Frontal cortex (tissue), 4 donors: ENCODE measurements around the gene DHRS4L2. TPM values are rescaled to one million over a fixed set of nuclear protein-coding genes. Genes with fewer than 3 reads are reported as not detected.
"Not testable (repeated sequence)": the region's sequence is repeated elsewhere in the genome, so short reads cannot be mapped to it uniquely, and the experiment has no call there.

Source experiments
- DNase-seq, 2 donors: peaks; one replicate each; pipeline ENCODE4 v3.0.0; 2012; ENCODE audit warnings: low spot score in 2 of 2
- FAIRE-seq: peaks from 2 replicates; lab custom pipeline; 2012; peaks lifted over from hg19 to GRCh38; lab: Jason Lieb, UNC
- total RNA-seq: library from RNA; depleted of rRNA; stranded (reverse); fragments of >200 nt; gene quantifications from one replicate; pipeline ENCODE4 v1.2.3, GENCODE V29; 2014
- donor health status: control.
- donor health status: control.
- donor health status: control.

The DHRS4L2 gene
- total RNA-seq, 1 donor from 2014 or later = 3.3 TPM

DNA sequence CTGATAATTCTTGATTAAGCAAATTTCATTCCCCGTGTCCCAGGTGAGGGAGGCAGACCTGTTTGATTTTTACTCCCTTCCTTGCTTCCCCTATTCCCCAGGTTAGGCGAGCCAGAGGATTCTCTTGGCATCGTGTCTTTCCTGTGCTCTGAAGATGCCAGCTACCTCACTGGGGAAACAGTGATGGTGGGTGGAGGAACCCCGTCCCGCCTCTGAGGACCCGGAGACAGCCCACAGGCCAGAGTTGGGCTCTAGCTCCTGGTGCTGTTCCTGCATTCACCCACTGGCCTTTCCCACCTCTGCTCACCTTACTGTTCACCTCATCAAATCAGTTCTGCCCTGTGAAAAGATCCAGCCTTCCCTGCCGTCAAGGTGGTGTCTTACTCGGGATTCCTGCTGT, 62.0 kb downstream of the DHRS4L2 start:
- DNase-seq, FAIRE-seq: not testable (repeated sequence)

DNA sequence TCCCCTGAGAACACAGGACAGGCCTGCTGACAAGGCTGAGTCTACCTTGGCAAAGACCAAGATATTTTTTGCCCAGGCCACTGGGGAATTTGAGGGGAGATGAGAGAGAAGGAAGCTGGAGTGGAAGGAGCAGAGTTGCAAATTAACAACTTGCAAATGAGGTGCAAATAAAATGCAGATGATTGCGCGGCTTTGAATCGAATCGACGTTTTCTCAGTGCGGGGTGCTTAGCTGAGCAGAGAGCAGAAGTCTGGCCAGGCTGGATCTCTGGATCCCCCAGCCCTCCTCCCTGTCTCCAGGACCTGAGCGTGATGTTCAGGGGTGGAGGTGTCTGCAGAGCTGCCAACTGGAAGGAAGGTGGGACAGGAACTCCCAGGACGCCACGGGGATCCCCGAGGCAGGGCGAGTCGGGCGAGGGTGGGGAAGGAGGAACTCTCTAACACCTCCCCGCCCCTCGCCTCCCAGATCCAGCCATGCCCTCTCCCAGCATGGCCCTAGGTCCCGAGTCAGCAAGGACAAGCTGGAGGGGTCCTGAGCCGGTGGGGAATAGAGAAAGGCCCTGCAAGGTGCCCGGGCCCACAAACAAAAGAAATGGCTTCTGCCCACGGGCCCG, 62.6 kb downstream of the DHRS4L2 start:
- peak in 1 of 2 donors; percentile 29 for DNase-seq
- no peak for FAIRE-seq

DNA sequence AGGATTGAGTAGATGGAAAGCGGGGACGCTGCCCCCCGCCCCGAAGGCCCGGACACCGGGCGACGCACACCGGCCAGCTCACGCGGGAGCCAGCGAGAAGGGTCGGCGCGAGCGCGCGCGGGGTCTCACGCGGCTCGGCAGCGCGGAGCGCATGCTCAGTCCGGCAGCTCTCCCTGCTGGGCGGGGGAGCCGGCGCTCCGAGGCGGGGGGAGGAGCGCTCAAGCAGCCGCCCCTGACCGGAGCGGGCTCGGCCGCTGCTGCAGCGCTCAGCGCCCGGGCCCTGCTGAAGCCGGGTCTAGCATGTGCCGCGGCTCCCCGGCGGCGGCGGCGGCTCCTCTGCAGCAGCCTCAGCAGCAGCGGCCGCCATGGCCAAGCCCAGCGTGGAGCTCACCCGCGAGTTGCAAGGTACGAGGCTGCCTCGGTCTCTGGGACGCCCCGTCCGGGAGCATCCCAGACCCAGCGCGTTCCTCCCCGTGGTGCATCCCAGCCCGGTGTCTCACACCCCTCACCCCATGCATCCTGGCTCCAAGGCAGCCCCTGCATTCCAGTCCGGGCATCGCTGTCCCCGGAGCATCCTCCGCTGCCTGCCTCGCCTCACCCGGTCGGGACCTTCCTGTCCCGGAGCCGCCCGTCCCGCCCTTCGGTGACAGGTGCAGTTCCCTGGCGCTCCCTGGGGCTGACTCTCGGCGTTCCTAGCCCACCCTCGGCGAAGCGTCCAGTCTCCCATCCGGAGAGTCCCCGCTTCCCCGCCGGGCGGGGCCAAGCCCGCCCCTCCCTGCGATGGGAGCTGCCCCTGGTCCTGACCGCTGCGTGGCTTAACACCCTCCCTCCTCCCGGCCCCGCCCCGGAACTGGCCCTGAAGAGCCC, 63.3 kb downstream of the DHRS4L2 start, which contains the start of gene CARMIL3:
TSS of gene CARMIL3 (plus strand) at position 221 of the 867 bp plus-strand sequence. CDS start at position 366, 145 bp downstream.
- DNase-seq (peak; percentile 90 to 93), FAIRE-seq (no peak)

DNA sequence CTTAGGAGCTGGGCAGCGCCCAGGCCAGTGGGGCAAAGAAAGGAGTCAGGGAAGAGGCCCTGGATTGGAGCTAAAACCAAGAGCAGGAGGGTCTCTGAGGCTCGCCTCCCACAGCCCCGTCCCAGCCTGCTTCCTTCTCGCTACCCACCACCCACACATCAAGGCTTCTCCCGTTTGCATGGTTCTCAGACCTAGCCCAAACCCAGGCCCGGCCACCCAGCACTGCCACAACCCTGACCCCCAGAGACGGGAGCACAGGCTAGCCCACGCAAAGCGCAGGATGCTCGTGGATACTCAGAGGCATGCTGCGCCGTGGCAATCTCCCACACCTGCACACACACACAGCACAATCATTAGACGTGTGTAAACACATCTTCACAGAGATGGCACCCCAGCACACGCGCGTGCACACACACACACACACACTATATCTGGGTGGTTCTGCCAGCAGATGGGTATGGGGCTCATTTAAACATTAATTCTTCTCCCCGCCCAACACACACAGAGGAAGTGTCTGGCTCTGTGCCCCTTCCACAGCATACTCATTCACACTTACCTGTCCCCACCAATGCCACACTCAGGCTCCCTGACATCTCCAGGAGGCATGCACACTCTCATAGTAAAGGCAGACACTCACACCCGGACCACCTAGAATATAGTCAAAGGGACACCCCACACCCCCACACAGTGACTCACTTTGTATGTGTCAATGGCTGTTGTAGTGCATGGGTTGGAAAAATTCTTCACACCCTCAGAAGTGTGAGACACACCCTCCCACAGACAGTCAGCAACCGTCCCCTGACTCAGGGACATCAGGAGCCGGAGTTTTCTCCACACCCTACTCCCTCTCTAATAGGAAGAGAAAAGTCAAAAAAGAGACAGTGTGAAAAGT, 64.2 kb downstream of the DHRS4L2 start:
- FAIRE-seq (no peak), DNase-seq (peak in 1 of 2 donors; percentile 33)

DNA sequence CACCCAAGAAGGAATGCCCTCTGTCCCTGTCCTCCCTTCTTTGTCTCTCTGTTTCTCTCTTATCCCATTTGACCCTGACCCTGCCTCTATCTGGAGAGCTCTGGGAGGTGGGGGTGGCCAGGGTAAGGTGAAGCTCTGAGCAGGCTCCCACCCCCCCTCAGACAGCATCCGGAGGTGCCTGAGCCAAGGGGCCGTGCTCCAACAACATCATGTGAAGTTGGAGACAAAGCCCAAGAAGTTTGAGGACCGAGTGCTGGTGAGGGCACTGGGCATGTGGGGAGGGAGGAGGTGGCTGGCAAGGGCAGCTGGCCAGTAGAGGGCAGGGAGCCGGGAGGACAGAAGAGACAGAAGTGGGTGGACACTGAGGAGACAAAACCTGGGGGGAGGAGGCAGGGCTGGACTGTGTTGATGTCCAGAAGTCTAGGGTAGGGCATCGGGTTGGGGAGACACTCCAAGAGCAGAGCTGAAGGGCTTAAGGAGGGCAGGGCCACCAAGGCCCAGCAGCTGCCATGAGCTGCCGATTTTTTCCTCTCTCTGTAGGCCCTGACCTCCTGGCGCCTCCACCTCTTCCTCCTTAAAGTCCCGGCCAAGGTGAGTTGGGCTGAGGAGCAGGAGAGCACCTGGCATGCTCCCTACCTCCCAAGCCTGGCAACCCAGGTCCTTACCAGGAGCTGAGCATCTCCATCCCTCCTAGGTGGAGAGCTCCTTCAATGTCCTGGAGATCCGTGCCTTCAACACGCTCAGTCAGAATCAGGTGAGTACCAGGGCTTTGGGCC, 65.0 kb downstream of the DHRS4L2 start:
- FAIRE-seq = no peak

DNA sequence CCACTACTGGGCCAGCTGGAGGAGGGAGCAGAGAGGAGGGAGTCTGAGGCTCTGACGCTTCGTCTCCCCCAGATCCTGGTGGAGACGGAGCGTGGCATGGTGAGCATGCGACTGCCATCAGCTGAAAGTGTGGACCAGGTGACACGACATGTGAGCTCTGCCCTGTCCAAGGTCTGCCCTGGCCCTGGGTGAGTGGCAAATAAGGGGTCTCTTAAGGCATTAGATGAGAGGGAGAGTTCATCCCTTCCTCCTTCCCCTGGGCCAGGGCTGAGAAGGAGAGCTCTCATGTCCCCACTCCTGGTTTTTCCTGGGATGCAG, 65.6 kb downstream of the DHRS4L2 start:
- DNase-seq = no peak
- FAIRE-seq = no peak

More for the DNA sequence above, 65.0 kb downstream of the DHRS4L2 start:
- DNase-seq = no peak

DNA sequence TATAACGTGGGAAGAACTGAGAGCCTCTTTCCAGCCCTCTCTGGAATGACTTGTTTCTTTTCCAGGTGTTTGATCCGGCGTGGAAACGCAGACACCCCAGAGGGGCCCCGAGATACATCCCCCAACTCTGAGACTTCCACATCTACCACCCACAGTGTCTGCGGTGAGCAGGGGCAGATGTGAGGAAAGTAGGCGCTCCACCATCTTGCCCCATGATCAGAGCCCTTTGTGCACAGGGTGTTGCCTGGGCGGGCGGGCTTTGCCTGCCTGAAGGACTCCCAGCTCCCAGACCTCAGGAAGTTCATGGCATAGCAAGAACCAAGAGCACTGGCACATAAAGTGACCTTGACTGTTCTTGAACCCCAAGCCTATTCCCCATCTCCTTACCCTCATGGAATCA, 65.9 kb downstream of the DHRS4L2 start:
- no peak for FAIRE-seq

More for the DNA sequence above, 65.9 kb downstream of the DHRS4L2 start:
- DNase-seq = no peak

Other genes starting within 250 kb of the DHRS4L2 start
- gene DHRS4, start 35.2 kb upstream of the DHRS4L2 start, total RNA-seq = 7.3 TPM
- gene CARMIL3, start 63.1 kb downstream of the DHRS4L2 start, total RNA-seq = 18.8 TPM
- 35.5 TPM for gene CPNE6, start 82.6 kb downstream of the DHRS4L2 start, total RNA-seq
- 1.6 TPM for gene PCK2, start 105.4 kb downstream of the DHRS4L2 start, total RNA-seq
- 56.7 TPM for gene DCAF11, start 125.8 kb downstream of the DHRS4L2 start, total RNA-seq
- 1.2 TPM for gene NRL, start 126.0 kb downstream of the DHRS4L2 start, total RNA-seq
- gene FITM1, start 141.7 kb downstream of the DHRS4L2 start, total RNA-seq = 0.41 TPM
- 20.4 TPM for gene PSME1, start 147.3 kb downstream of the DHRS4L2 start, total RNA-seq
- 8.6 TPM for gene EMC9, start 152.7 kb downstream of the DHRS4L2 start, total RNA-seq
- 25.7 TPM for gene PSME2, start 157.7 kb downstream of the DHRS4L2 start, total RNA-seq
- gene RNF31, start 158.6 kb downstream of the DHRS4L2 start, total RNA-seq = 23.2 TPM
- 12.2 TPM for gene IRF9, start 172.3 kb downstream of the DHRS4L2 start, total RNA-seq
- 15.1 TPM for gene REC8, start 183.2 kb downstream of the DHRS4L2 start, total RNA-seq
- gene IPO4, start 199.9 kb downstream of the DHRS4L2 start, total RNA-seq = 12.6 TPM
- gene TM9SF1, start 206.5 kb downstream of the DHRS4L2 start, total RNA-seq = 9.8 TPM
- not detected for gene TSSK4, start 216.8 kb downstream of the DHRS4L2 start, total RNA-seq
- 40.4 TPM for gene CHMP4A, start 224.6 kb downstream of the DHRS4L2 start, total RNA-seq
- gene MDP1, start 227.1 kb downstream of the DHRS4L2 start, total RNA-seq = 18.8 TPM
- gene NEDD8, start 243.4 kb downstream of the DHRS4L2 start, total RNA-seq = 62.8 TPM
- 51.8 TPM for gene GMPR2, start 244.0 kb downstream of the DHRS4L2 start, total RNA-seq